GM18508 (cell line): ENCODE results near the gene STARD8.

ENCODE experiments used
- ATAC-seq: cut with Tn5 transposase; IDR thresholded peaks from one replicate; pipeline ENCODE4 v1.9.1; 2021; ENCODE audit warnings: moderate number of reproducible peaks; ENCODE audit not compliant: insufficient read depth, unreplicated experiment

STARD8 gene

GRCh38 chrX:68658530-68658929, 11.1 kb downstream of the STARD8 start:
- no peak for ATAC-seq

GRCh38 chrX:68659385-68659784, 11.9 kb downstream of the STARD8 start:
- no peak for ATAC-seq

- ATAC-seq = no peak
Measured at GRCh38 chrX:68659786-68660185, 12.3 kb downstream of the STARD8 start.

- ATAC-seq = no peak
Measured at GRCh38 chrX:68660746-68661145, 13.3 kb downstream of the STARD8 start.

- ATAC-seq = no peak
Measured at GRCh38 chrX:68665502-68665901, 18.0 kb downstream of the STARD8 start.

- no peak for ATAC-seq
Measured at GRCh38 chrX:68666580-68666979, 19.1 kb downstream of the STARD8 start.

GRCh38 chrX:68669094-68669860, 21.8 kb downstream of the STARD8 start:
- ATAC-seq = no peak

GRCh38 chrX:68669871-68670270, 22.4 kb downstream of the STARD8 start:
- no peak for ATAC-seq

GRCh38 chrX:68671221-68671620, 23.8 kb downstream of the STARD8 start:
- no peak for ATAC-seq

GRCh38 chrX:68672581-68673318, 25.3 kb downstream of the STARD8 start:
- no peak for ATAC-seq

GRCh38 chrX:68675571-68675970, 28.1 kb downstream of the STARD8 start:
- no peak for ATAC-seq

GRCh38 chrX:68676335-68676734, 28.9 kb downstream of the STARD8 start:
- no peak for ATAC-seq

GRCh38 chrX:68677998-68678397, 30.5 kb downstream of the STARD8 start:
- no peak for ATAC-seq

- no peak for ATAC-seq
Measured at GRCh38 chrX:68681443-68681941, 34.0 kb downstream of the STARD8 start.

GRCh38 chrX:68682790-68683189, 35.3 kb downstream of the STARD8 start:
- no peak for ATAC-seq

GRCh38 chrX:68683580-68683979, 36.1 kb downstream of the STARD8 start:
- no peak for ATAC-seq

- no peak for ATAC-seq
Measured at GRCh38 chrX:68684291-68684918, 36.9 kb downstream of the STARD8 start.

GRCh38 chrX:68684919-68685304, 37.4 kb downstream of the STARD8 start:
- ATAC-seq = no peak

- no peak for ATAC-seq
Measured at GRCh38 chrX:68685685-68686084, 38.2 kb downstream of the STARD8 start.

GRCh38 chrX:68686097-68686977, 38.9 kb downstream of the STARD8 start:
- ATAC-seq = no peak
